Calu3 (cell line): ENCODE results near the gene OSMR. TPM values are rescaled to one million over a fixed set of nuclear protein-coding genes. Genes with fewer than 3 reads are reported as not detected.
A peak's percentile ranks its signal among the peaks of the same experiment; 100 is the strongest.

Experiments
- BruUV-seq: library from RNA; stranded (reverse); fragments of 400-500 nt; replicated peaks from 2 replicates; lab custom pipeline; 2021; lab: Mats Ljungman, UMichigan
- CTCF ChIA-PET: fragments of 300-600 bp; sonication (Branson Sonifier 250); formaldehyde crosslinking; loops from one replicate; lab custom pipeline; 2022; ENCODE audit warnings: antibody characterized with exemption; lab: Charles Lee
- DNase-seq: peaks from one replicate; pipeline ENCODE4 v3.0.0; 2022
- H3K27ac Mint-ChIP-seq: one replicate; pipeline ENCODE4 v1.8.0; 2022; ENCODE audit warnings: mixed read lengths; ENCODE audit not compliant: unreplicated experiment
- H3K27me3 Mint-ChIP-seq: one replicate; pipeline ENCODE4 v1.8.0; 2022; ENCODE audit warnings: mixed read lengths; ENCODE audit not compliant: unreplicated experiment
- H3K36me3 Mint-ChIP-seq: one replicate; pipeline ENCODE4 v1.8.0; 2022; ENCODE audit warnings: mild to moderate bottlenecking, moderate library complexity, mixed read lengths; ENCODE audit not compliant: insufficient read depth, unreplicated experiment
- H3K4me1 Mint-ChIP-seq: one replicate; pipeline ENCODE4 v1.8.0; 2022; ENCODE audit warnings: mild to moderate bottlenecking, low read depth, mixed read lengths; ENCODE audit not compliant: unreplicated experiment
- H3K4me3 Mint-ChIP-seq: one replicate; pipeline ENCODE4 v1.8.0; 2022; ENCODE audit warnings: mild to moderate bottlenecking, low read depth, moderate library complexity, mixed read lengths; ENCODE audit not compliant: unreplicated experiment
- H3K9me3 Mint-ChIP-seq: one replicate; pipeline ENCODE4 v1.8.0; 2022; ENCODE audit warnings: low read depth, mixed read lengths; ENCODE audit not compliant: unreplicated experiment
- CTCF ChIP-seq: fragments of 200-600 bp; IDR thresholded peaks from one replicate; pipeline ENCODE4 v1.8.0; 2022; ENCODE audit warnings: antibody characterized with exemption; ENCODE audit not compliant: unreplicated experiment
- intact Hi-C: fragments of 100-400 bp; cut with micrococcal nuclease; formaldehyde crosslinking; loops from one replicate; pipeline ENCODE4 v1.10.0; 2022; ENCODE audit not compliant: unreplicated experiment
- total RNA-seq: library from RNA; stranded (reverse); gene quantifications from 2 replicates; pipeline ENCODE4 v1.2.3, GENCODE V29; 2022

OSMR gene
- total RNA-seq, 1 experiment from 2014 or later, result 76.4 TPM

GRCh38 chr5:38807570-38808483, 38.0 kb upstream of the OSMR start:
- TF ChIP-seq CTCF, result no peak
- no TSS peak for BruUV-seq
- H3K27ac Mint-ChIP-seq, result no peak overlapping the region
- peaks cover 16% of the 10 kb centered on the region for H3K27me3 Mint-ChIP-seq
- CTCF ChIA-PET, result interaction anchor here (0.6 to 3.6 kb wide), 3 partner anchors 290 to 387 kb away, joined by 3 to 106 read pairs (median 3); no protein-coding TSS in a partner anchor
- peaks cover 15% of the 10 kb centered on the region for H3K4me1 Mint-ChIP-seq
- H3K4me3 Mint-ChIP-seq, result no peak overlapping the region
- H3K9me3 Mint-ChIP-seq, result no peaks in the 10 kb centered on the region
- intact Hi-C loops, result loop anchor here (1.0 to 10.0 kb wide), 4 partner anchors 136 to 593 kb away; no protein-coding TSS in a partner anchor
- H3K36me3 Mint-ChIP-seq, result no peaks in the 10 kb centered on the region
- no peak for DNase-seq

GRCh38 chr5:38808666-38809343, 37.0 kb upstream of the OSMR start:
- intact Hi-C loops, result loop anchor here (1.0 to 10.0 kb wide), 4 partner anchors 137 to 594 kb away; no protein-coding TSS in a partner anchor

GRCh38 chr5:38809388-38810359, 36.1 kb upstream of the OSMR start:
- Mint-ChIP-seq H3K27ac (no peak overlapping the region), H3K36me3 (no peaks in the 10 kb centered on the region), H3K27me3 (peaks cover 9% of the 10 kb centered on the region), H3K4me3 (no peak overlapping the region), H3K9me3 (no peaks in the 10 kb centered on the region), H3K4me1 (peaks cover 15% of the 10 kb centered on the region)
- intact Hi-C loops, result loop anchor here (1.0 to 10.0 kb wide), 5 partner anchors 137 to 595 kb away; no protein-coding TSS in a partner anchor
- peak; percentile 77 for DNase-seq
- CTCF ChIA-PET, result interaction anchor here (0.6 to 3.6 kb wide), 21 partner anchors 8 to 1212 kb away, joined by 3 to 106 read pairs (median 3); no protein-coding TSS in a partner anchor
- BruUV-seq, result no TSS peak
- TF ChIP-seq CTCF, result peak; percentile 72

More at GRCh38 chr5:38808666-38809343, 37.0 kb upstream of the OSMR start:
- Mint-ChIP-seq H3K4me1 (peaks cover 15% of the 10 kb centered on the region), H3K36me3 (no peaks in the 10 kb centered on the region), H3K27me3 (peaks cover 9% of the 10 kb centered on the region), H3K4me3 (no peak overlapping the region), H3K9me3 (no peaks in the 10 kb centered on the region), H3K27ac (no peak overlapping the region)
- BruUV-seq, result no TSS peak
- no peak for TF ChIP-seq CTCF
- DNase-seq, result no peak
- CTCF ChIA-PET, result interaction anchor here (0.6 to 3.6 kb wide), 3 partner anchors 367 to 615 kb away, joined by 3 to 106 read pairs (median 3); no protein-coding TSS in a partner anchor
